WERI-Rb-1 (cell line): Measurements from ENCODE around the gene UGT2B7.

Experiments used
- DNase-seq: peaks from one replicate; pipeline ENCODE4 v3.0.0-alpha.2; 2020
- H3K27ac ChIP-seq: fragments of 250-450 bp; sonication (Bioruptor Pico); 2 replicates; pipeline ENCODE4 v1.5.1; 2020; ENCODE audit warnings: mild to moderate bottlenecking, moderate library complexity
- H3K27me3 ChIP-seq: fragments of 250-450 bp; sonication (Bioruptor Pico); 2 replicates; pipeline ENCODE4 v1.5.1; 2021; ENCODE audit warnings: mild to moderate bottlenecking, low read depth, moderate library complexity; ENCODE audit not compliant: insufficient read depth, severe bottlenecking
- H3K36me3 ChIP-seq: fragments of 250-450 bp; sonication (Bioruptor Pico); 2 replicates; pipeline ENCODE4 v1.5.1; 2020; ENCODE audit warnings: mild to moderate bottlenecking, moderate library complexity
- H3K4me3 ChIP-seq: 2 replicates; pipeline ENCODE4 v1.5.1; 2011; ENCODE audit warnings: low read depth, mild to moderate bottlenecking, control low read depth, low read length
- H3K9me3 ChIP-seq: fragments of 250-450 bp; sonication (Bioruptor Pico); 2 replicates; pipeline ENCODE4 v1.5.1; 2021; ENCODE audit warnings: mild to moderate bottlenecking, moderate library complexity; ENCODE audit not compliant: severe bottlenecking
- CTCF ChIP-seq: IDR thresholded peaks from 2 replicates; pipeline ENCODE4 v1.5.1; 2011; ENCODE audit warnings: low read depth, mild to moderate bottlenecking, control low read depth, inconsistent platforms, low read length

UGT2B7 gene

GRCh38 chr4:69124941-69125340, 28.7 kb downstream of the UGT2B7 start:
- Histone ChIP-seq H3K27ac (no peak overlapping the region), H3K4me3 (no peak overlapping the region), H3K27me3 (no peaks in the 10 kb centered on the region), H3K36me3 (no peaks in the 10 kb centered on the region), H3K9me3 (no peaks in the 10 kb centered on the region)
- DNase-seq = no peak
- no peak for TF ChIP-seq CTCF

- no peak for DNase-seq
- no peaks in the 10 kb centered on the region for H3K9me3 ChIP-seq
- TF ChIP-seq CTCF = no peak
- H3K4me3 ChIP-seq = no peak overlapping the region
- no peaks in the 10 kb centered on the region for H3K36me3 ChIP-seq
- no peaks in the 10 kb centered on the region for H3K27me3 ChIP-seq
- no peak overlapping the region for H3K27ac ChIP-seq
Measured at GRCh38 chr4:69126024-69126423, 29.8 kb downstream of the UGT2B7 start.

- Histone ChIP-seq H3K36me3 (no peaks in the 10 kb centered on the region), H3K27ac (no peak overlapping the region), H3K4me3 (no peak overlapping the region), H3K9me3 (no peaks in the 10 kb centered on the region), H3K27me3 (no peaks in the 10 kb centered on the region)
- DNase-seq = no peak
- TF ChIP-seq CTCF = no peak
Measured at GRCh38 chr4:69133993-69134392, 37.7 kb downstream of the UGT2B7 start.

GRCh38 chr4:69134471-69134870, 38.2 kb downstream of the UGT2B7 start:
- Histone ChIP-seq H3K27ac (no peak overlapping the region), H3K27me3 (no peaks in the 10 kb centered on the region)

GRCh38 chr4:69141320-69141719, 45.0 kb downstream of the UGT2B7 start:
- H3K9me3 ChIP-seq = no peaks in the 10 kb centered on the region
- no peak overlapping the region for H3K4me3 ChIP-seq
- no peaks in the 10 kb centered on the region for H3K36me3 ChIP-seq
- H3K27ac ChIP-seq = no peak overlapping the region
- no peaks in the 10 kb centered on the region for H3K27me3 ChIP-seq
- no peak for DNase-seq
- no peak for TF ChIP-seq CTCF

More at GRCh38 chr4:69134471-69134870, 38.2 kb downstream of the UGT2B7 start:
- DNase-seq = no peak
- no peak for TF ChIP-seq CTCF
- no peaks in the 10 kb centered on the region for H3K36me3 ChIP-seq
- no peaks in the 10 kb centered on the region for H3K9me3 ChIP-seq
- no peak overlapping the region for H3K4me3 ChIP-seq

- no peak for TF ChIP-seq CTCF
- Histone ChIP-seq H3K27me3 (no peaks in the 10 kb centered on the region), H3K36me3 (no peaks in the 10 kb centered on the region), H3K27ac (no peak overlapping the region), H3K4me3 (no peak overlapping the region), H3K9me3 (no peaks in the 10 kb centered on the region)
- DNase-seq = no peak
Measured at GRCh38 chr4:69147334-69147733, 51.1 kb downstream of the UGT2B7 start.
